Neural progenitor cell (in vitro differentiated cells): Measurements from ENCODE around the gene CACNA1E.

Experiments
- EZH2phosphoT487 ChIP-seq: fragments of 200-600 bp; sonication (generic); IDR thresholded peaks from 2 replicates; pipeline ENCODE4 v1.6.1; 2017; ENCODE audit warnings: antibody characterized with exemption
- TF ChIP-seq, protein P1 (sequence below): fragments of 200-600 bp; sonication (generic); IDR thresholded peaks from 2 replicates; pipeline ENCODE4 v1.5.1; 2017; ENCODE audit warnings: antibody characterized with exemption, mild to moderate bottlenecking

DNA sequence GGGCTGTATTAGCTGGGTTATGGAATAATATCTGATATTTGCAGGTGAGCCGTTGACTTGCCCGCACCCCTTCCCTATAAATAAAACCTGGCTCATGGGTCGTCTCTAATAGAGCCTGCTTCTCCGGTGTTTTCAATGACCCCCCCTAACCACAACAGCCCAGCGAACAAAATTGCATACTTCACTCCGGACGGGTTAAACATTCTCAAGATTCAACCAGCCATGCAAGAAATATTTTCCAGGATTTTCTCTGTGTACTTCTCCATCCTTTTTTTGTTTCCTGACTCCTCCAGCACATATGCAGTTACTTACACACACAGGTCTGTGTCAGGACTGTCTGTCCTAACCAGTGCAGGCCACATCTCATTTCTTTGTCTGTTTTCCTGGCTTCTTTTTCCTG, 310.5 kb downstream of the CACNA1E start:
- TF ChIP-seq, protein P1, sequence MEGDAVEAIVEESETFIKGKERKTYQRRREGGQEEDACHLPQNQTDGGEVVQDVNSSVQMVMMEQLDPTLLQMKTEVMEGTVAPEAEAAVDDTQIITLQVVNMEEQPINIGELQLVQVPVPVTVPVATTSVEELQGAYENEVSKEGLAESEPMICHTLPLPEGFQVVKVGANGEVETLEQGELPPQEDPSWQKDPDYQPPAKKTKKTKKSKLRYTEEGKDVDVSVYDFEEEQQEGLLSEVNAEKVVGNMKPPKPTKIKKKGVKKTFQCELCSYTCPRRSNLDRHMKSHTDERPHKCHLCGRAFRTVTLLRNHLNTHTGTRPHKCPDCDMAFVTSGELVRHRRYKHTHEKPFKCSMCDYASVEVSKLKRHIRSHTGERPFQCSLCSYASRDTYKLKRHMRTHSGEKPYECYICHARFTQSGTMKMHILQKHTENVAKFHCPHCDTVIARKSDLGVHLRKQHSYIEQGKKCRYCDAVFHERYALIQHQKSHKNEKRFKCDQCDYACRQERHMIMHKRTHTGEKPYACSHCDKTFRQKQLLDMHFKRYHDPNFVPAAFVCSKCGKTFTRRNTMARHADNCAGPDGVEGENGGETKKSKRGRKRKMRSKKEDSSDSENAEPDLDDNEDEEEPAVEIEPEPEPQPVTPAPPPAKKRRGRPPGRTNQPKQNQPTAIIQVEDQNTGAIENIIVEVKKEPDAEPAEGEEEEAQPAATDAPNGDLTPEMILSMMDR: no peak
- no peak for TF ChIP-seq EZH2phosphoT487
